Body of pancreas (tissue), 4 donors: ENCODE measurements around the gene AVPR2.

Experiments
- CTCF ChIP-seq, 7 experiments: fragments of 450-650 bp in 4 of 7; fragments of 200-600 bp in 3 of 7; sonication (generic) in 3 of 7; IDR thresholded peaks; one replicate each; pipeline ENCODE4 v1.5.1; 2016 to 2019; ENCODE audit warnings: antibody characterized with exemption in 7 of 7
- POLR2A ChIP-seq, 3 donors: fragments of 450-650 bp; IDR thresholded peaks; one replicate each; pipeline ENCODE4 v1.6.1; 2016; ENCODE audit warnings: antibody characterized with exemption in 3 of 3, mild to moderate bottlenecking in 2 of 3

- TF ChIP-seq POLR2A (IDR thresholded peaks at IDR 0.05) (no peak), CTCF (IDR thresholded peaks at IDR 0.05) (no peak)
Measured at GRCh38 chrX:153876112-153876491, 28.4 kb upstream of the AVPR2 start.
